Right forelimb (tissue), 1 donor: Measurements from ENCODE around the gene ANKRD13B.

ENCODE experiments used
- DNase-seq: peaks from one replicate; pipeline ENCODE4 v3.0.0-alpha.2; 2018

The ANKRD13B gene

DNA sequence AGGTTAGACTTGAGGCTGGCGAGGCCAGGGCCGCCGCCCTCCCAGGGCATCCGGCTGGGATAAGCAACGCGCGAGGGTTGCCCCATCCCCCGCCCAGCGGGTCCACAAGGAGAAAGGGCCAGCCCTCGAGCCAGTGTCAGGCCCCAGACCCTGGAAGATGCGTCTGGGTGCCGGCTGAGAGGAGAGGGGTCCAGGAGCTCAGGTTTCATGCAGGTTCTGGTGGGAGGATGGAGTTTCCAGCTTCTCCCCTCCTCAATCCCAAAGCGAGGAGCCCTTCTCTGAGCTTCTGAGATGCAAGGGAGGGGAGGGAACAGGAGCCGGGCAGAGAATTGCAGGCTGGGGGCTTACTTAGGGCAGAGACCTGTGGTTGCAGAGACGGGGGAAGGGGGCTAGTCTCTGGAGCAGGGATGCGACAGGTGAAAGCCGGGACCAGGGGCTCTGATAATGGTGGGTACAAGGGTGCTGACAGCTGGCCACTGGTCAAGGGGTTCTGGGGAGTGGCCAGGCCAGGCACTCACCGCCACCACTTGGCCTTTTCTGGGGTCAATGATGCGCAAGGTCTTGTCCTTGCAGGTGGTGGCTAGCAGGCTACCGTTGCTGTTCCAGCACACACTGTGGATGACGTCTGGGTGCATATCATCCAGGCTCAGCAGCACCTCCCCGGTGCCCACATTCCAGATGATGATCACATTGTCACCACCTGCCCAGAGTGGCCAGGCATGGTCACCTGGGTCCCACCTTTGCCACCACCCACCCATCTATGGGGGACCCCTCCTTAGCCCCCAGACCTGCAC, 25.5 kb downstream of the ANKRD13B start:
- no peak for DNase-seq

DNA sequence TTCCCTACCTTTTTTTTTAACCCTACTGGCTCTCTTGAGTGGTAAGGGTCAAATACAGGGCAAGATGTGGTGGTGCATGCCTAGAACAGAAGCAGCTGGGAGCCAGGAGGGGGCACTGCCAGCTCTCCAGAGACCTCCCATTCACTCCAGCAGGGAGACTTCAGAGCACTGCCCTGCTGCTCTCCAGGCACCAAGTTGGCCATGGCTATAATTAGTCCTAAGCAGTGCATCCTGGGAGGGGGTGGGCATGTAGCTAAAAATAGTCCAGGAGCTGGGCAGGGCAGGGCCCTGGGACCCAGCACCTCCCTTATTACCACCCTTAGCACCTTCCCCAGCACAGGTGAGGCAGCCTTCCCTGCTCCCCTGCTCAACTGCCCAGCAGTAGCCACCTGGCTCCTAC, 26.3 kb downstream of the ANKRD13B start:
- peak; percentile 44 for DNase-seq

DNA sequence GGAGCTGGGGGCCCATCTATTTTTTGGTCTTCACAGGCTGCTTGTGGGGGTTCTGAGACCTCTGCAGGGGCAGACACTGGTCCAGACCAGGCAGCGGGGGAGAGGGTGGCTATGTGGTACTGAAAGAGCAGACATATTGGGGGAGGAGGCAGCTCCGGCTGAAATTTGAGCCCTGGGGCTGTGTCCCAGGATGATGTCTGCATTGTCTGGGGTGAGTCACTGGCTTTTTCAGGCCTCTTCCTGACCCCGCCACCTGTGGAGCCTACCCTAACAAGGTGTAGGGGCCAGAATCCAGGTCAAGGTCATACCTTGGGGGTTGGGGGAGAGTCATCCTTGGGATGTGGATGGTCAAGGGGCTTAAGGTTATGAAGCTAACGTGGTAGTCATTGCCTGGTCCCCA, 27.3 kb downstream of the ANKRD13B start:
- DNase-seq, result no peak

DNA sequence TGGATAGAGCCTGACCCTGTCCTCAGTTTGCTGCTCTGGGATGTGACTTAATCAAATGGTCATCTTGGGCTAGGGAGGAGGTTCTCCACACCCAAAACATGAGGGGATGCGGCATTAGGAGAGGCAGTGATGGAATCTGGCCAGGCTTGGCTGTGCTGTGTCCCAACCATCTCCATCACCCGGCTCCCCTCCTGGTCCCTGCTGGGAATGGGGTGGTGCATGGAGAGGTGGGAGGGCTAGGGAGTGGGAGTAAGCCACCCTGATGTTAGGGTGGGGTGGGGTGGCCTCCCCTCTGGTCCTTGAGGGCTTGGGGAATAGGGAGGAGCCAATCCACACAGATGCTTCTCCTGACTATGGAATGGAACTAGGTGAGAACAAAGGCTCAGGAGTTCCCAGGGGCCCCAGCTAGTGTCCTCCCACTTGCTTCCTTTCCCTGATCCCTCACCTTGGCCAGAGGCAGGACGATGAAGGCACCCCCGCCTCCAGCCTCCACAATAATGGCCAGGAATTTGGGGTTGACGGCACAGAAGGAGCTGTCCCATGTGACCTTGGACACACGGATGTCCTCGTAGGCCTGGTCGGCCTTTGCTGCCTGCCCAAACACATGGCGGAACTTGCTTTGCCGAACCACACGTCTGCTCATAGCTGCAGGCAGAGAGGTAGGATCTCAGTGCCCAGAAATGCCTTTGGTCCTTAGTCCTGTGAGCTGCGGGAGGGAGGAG, 28.0 kb downstream of the ANKRD13B start:
- no peak for DNase-seq

DNA sequence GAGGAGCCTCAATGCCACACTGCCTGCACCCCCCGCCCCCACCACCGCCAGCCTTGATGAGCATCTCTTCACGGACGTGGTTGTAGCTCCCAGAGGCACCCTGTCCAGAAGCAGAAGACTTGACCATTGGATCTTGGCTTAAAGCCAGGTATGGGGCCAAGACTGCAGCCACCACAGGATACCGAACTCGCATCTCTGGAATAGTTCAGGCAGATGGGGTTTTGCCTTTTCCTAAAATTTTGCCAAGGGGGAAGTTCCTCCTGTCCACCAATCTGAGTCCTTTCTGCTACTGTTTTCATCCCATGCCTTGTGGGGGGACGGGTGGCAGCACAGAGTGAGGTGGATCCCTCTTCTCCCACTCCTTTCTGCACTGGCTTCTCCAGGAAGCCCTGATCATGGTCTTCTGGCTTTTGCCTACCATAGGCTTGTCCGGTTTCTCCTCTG, 28.8 kb downstream of the ANKRD13B start:
- DNase-seq, result no peak

DNA sequence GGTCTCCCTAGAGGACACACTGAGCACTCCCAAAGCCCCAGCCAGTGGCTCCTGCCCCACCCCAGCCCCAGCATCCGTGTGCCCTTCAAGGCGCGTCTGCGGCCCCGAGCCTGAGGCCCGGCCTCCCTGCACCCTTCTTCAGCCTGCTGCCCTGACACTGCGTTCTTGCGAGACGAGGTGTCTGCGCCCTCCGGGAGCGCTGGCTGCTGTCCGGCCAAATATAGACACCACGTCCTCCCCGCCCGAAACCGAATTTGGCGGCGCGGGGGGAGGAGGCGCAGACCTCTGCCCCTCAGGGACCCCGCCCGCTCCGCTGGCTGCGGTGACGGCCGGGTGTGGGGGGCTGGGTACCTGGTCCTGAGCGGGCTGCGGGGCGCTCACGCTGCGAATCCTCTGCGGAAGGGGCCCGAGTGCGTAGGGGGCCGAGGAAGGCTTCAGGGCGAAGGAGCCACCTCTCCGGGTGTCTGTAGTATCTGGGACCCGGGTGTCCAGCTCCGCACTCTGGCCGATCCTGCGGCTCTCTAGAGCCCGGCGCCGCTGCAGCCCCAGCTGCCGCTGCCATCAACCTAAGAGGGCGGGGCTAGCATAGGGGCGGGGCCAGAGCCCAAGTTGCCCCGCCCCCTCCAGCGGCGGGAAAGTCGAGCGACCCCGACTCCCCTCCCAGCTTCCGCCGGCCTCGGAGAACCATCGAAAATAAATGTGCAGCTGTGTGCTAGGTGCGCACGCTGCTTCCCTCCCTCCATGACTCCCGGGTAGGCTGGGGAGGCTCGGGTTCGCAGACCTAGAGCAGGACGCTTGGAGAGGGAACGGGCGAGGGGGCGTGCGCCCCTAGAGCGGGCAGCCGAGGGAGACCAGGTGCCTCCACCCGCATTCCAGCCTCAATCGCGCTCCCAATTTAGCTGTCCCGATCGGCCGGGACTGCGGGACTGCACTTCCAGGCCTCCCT, 29.7 kb downstream of the ANKRD13B start, which contains the start of gene CORO6:
TSS of gene CORO6 (minus strand) at position 576 of the 946 bp plus-strand sequence. CDS start 1,491 bp downstream, outside the sequence.
- no peak for DNase-seq

DNA sequence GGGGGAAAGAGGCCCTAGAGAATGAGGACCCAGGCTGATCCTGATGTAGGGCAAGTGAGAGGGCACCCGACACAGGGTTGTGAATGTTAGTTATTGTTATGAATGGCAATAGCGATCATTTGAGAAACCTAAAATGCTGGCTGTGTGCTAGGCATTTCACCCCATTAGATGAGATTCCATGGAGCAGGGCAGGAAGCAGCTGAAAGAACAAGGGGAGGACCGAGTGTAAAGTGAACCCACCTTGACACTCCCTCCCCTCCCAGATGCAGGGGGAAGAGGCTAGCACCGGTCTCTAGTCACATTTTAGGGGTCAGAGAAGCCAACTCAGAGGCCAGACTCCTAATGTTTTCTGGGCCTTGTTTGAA, 30.3 kb downstream of the ANKRD13B start:
- no peak for DNase-seq

DNA sequence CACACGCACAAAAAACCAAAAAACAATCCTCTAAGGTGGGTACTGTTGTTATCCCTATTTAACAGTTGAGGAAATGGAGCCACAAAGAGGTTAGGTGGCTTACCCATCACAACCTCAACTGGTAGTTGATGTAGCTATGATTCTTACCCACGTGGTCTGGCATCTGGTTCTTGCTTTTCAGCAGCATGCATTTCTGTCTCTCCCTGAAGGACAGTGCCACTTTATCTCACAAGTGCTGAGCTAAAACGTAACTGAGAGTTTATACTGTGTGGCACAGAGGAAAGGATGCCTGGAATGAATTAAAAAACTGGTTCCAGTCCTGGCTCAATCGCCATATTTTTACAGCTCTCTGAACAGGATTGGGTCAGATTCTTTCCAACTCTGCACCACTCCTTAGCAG, 31.7 kb downstream of the ANKRD13B start:
- DNase-seq, result no peak

DNA sequence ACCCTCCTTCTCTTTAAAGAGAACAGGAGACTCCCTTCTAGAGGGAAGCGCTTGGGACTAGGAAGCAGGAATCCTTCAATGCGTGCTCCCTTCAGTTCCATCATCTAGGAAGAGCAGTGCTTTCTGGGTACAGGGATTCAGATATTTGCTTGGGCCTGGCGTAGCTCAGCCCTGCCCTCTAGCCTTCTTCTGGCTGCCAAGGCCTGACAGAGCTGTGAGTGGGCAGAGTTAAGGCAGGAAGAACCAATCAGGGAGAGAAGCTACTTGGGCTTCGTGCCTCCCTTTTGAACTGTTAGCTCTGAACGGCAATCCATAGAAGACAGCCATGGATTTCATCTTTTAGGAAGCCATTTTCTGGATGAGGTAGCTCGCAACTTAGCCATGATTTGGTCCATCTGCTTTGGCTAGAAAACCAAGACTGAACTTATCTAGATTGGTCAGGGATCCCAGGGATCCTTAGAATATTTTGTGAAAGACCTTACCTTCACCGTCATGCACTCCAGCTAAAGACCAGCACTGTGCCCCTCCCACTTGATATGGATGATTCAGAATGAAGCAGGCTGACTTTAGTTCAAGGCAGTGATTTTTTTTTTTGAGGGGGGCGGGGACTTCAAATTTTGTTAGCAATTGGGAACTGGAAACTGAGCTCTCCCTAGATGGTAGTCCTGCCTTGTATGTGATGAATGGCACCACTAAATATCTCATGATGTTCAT, 32.3 kb downstream of the ANKRD13B start:
- DNase-seq, result no peak

DNA sequence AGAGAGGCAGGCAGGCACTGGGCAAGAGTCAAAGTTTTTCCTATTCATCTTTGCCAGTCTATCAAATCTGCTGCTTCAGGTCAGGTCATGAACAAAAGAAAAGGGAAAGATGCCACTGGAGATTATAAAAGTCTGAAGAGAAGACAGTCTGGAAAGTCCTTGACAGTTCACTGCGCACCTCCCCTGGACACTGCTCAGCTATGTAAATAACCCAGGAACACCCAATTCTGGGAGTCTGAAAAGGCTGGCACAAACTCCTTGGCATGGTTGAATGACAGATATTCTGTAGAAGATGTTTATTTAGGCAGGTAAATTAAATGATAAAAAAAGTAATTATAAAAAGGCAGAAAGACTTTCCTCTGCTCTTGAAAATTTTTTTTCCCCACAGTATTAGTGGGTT, 35.0 kb downstream of the ANKRD13B start:
- DNase-seq, result no peak

DNA sequence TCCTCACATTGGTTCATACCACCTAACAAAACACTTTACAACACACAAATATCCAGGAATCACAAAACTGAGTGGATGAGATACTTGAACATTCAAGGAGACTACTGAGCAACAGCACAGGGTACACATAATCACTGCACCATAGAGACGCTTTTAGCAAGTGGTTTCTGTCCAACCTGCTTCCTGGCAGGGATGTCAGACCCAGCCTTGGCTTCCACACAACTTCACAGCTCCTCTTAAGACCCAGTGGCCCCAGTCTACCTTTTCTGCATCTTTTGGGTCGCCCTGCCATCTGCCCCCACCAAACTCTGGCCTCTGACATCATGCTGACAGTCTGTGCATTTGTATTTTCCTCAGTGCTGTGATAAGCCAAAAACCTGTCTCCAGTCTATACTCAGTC, 35.7 kb downstream of the ANKRD13B start:
- no peak for DNase-seq

DNA sequence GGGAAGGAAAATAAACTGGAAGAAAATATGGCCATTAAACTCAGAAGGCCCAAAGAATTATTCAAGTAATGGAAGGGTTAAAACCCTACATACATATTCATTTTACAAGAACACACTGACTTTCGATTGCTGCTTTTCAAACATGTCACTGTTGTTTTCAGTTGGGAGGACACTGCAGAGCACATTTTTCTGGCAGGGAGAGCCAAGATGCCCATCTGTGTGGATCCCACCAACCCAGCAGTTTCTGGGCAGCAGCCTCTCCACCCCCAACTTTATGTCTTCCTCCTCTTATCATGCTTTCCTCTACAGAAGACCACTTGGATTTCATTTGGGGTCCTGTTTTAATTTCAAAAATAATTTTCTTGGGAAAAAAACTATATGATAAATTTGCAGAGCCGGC, 36.9 kb downstream of the ANKRD13B start:
- no peak for DNase-seq

DNA sequence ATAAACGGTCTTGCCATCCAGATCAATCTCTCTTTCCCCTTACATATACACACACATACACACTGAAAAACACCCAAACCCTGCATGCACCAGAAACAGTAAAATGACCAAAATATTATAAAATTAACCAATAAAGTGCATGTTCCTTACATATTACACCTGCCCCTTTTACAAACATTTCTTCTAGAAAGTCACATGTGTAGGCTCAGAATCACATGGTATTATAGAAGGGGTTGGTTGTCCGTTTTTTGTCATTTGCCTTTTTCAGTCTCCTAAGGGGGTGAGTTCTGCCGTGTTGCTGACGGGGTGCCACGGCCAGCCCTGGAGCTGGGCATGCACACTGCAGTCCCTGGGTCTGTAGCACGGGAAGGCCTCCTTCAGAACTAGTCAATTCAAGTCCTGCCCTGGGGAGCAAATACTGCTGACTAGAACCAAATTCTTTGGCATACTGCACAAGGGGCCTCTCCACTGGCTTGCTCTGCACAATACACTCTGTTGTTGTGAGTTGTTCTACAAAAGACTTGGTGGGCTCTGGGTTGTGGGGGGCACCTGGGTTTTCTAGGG, 37.8 kb downstream of the ANKRD13B start:
- DNase-seq, result no peak

DNA sequence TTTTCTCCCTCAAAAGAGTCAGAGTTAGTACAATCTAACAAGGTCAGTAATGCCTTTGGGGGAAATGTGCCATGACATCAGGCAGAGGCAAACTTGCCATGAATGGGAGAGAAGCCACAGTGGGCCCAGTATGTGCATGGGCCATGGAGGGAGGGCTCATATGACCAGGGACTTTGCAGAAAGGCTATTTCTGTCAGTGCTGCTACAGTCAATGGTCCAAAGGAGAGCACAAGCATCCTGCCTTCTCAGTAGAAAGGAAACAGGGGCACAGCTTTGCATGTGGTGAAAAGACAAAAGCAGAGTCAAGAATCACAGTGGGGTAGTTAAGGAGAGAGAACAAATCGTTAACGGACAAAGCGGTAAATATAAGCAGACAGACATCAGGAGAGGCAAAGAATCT, 41.0 kb downstream of the ANKRD13B start:
- no peak for DNase-seq

DNA sequence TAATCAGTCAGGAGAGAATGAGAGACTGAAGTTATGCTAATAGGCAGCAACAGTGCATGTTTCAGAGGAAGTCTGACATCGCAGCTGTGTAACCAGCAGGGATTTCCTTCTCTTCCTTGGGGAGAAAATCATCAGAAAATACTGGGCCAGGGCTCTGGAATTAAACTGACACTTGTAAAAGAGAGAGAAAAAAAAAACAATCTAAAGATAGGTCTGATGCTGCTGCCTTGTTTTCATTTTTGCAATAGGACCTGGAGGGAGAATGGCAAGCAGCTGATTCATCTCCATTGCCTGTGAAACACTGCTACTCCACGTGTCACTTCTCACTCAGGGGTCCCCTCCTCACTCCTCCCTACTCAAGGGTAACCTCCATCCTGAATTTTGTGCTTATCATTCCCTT, 47.5 kb downstream of the ANKRD13B start:
- DNase-seq, result no peak

DNA sequence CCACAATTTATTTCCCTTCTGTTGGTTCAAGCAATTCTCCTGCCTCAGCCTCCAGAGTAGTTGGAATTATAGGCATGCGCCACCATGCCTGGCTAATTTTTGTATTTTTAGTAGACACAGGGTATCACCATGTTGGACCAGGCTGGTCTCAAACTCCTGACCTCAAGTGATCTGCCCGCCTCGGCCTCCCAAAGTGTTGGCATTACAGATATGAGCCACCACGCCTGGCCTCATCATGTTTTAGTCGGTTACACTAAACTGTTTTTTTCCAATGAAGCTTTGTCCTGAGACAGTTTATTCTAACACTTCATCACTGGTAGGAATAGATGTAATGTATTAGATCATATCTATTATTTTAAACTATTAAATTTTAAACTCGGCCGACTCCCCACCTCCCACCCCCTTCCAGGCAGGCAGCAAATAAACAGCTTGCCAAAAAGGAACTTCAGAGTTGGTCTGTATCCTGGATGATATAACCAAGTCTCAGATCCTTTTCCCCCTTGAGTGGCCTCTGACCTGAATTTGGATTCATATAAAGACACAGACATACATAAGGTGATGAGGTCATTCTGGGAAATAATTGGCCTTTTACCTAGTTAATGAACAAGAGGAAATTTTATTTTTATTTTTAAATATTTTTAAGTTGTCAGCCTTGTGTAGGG, 48.2 kb downstream of the ANKRD13B start:
- DNase-seq, result no peak

DNA sequence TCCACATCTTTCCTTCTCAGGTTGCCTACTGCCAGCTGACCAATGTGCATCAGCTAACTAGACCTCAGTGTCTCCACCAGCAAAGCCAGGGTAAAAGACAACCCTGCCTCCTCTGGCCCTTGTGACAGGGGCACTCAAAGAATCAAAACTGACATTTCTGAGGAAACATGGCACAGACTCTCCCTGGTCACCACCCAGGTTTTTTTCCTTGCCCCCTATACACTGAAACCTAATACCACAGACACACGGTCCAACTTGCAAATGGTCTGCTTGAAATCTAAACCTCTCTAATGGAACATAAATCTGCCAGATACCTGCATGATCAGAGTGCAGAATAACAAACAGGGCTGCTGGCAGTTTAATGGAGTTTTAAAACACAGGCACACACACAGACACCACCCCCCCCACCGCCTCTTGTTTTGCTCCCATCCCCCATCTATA, 49.3 kb downstream of the ANKRD13B start:
- DNase-seq, result no peak

DNA sequence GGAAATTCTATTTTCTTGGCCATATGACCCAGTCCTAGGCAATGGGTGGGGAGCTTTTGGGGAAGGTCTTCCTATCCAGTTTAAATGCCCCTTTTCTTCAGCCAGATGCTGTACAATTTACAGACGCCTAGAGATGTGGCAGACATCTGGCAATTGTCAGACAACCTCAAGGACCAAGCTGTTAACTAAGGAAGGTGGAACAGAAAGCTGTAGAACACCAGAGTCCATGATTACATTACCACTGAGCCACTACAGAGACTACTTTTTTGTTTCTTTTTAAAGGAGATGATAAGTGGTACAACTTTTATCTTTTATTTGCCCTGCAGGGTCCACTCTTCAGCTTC, 50.9 kb downstream of the ANKRD13B start:
- no peak for DNase-seq

DNA sequence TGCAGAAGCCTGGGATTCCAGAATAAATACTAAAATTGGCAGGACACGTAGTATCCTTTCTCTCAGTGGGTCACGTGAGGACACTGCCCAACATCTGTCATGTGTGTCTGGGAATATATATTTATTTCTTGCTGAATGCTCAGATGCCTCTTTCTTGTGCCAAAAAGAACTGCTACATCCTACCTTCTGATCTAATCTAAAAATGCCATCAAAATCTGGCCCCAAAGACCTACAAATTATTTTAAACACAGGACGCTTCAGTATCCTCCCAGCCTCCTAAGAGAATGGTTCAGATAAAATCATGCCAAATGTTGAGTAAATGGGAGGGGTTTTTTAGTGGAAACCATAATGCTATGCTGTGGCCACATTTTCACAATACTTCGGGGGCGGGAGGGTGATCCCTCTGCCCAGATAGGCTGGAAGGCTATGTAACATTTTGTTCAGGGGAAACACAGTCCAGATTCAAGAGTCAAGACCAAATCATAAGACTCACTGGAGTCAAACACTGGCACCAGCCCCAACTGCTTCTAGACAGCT, 52.7 kb downstream of the ANKRD13B start:
- DNase-seq, result no peak

DNA sequence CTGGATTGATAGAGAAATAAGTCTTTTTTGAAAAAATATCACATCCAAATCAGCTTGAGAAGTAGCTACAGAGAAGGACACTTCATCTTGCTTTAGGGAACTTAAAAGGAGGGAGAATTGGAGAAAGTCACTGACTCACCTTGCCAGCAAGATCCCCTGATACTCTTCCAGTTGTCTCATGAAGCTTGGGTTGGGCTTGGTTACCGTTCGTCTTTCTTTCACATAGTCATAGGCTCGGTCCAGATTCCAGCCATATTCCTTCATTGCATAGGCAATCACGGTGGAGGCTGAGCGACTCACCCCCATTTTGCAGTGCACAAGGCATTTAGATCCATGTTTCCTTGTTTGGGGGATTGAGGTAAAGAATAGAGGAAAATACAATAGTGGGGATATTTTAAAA, 55.1 kb downstream of the ANKRD13B start:
- DNase-seq, result no peak

DNA sequence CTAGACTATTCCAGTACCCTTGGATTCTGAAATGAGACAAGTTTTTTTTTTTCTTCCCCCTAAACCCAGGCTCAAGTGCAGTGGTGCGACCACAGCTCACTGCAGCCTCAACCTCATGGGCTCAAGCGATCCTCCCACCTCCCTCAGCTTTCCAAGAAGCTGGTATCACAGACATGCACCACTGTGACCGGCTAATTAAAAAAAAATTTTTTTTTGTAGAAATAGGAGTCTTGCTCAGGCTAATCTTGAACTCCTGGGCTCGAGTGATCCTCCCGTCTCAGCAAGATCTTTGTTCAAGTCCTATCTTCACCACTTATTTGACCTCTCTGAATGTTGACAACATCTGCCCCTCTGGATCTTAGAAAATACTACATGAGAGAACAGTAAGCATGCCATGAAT, 56.4 kb downstream of the ANKRD13B start:
- DNase-seq, result no peak
